HG03354 (cell line): ENCODE data around the gene LKAAEAR1.

Experiments
- ATAC-seq: cut with Tn5 transposase; IDR thresholded peaks from one replicate; pipeline ENCODE4 v1.9.1; 2021; ENCODE audit warnings: mild to moderate bottlenecking; ENCODE audit not compliant: unreplicated experiment, poor library complexity, severe bottlenecking

LKAAEAR1 gene

DNA sequence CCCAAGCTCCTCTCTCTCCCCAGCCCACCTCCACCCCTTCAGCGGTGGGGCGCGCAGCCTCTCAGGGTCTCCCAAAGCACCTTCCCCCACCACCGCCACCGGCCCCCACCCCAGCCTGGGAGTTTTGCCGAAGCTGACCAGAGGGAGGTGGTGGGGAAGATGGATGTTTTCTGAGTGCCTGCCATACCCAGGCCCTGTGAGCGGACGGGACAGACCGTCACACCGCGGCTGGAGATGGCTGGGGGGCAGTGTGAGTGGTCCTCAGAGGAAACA, 42.5 kb downstream of the LKAAEAR1 start:
- ATAC-seq, result no peak

DNA sequence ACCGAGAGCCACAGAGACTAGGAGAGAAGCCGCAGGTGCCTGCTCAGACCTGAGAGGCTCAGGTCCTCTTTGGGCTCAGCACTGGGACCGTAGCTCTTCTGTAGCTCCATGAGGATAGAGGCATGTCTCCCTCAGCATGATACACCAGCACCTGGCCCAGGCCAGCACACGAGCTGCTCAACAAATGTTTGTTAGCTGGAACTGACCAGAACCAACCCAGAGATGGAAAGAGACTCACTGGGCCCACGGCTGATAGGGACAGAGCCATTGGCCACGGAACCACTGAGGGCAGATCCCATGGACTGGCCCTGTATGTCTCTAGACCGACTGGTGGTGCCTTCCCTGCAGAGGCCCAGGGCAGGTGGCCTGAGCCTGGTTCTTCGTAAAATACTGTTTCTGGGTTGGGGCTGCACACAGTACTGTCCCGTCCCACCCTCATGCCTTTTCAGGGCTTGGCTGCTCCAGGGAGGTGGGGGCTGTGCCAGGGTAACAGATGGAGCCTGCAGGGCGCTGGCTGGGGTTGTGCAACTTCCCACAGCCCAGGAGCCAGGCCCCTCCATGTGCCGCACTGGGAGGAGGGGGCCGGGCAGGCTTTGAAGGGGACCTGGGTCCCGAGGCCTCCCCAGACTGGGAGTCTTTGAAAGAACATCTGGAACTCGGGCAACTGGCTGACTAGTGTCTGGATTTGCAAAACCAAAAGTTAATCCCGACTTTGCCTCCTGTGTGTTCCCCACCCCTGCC, 43.0 kb downstream of the LKAAEAR1 start:
- ATAC-seq, result no peak

DNA sequence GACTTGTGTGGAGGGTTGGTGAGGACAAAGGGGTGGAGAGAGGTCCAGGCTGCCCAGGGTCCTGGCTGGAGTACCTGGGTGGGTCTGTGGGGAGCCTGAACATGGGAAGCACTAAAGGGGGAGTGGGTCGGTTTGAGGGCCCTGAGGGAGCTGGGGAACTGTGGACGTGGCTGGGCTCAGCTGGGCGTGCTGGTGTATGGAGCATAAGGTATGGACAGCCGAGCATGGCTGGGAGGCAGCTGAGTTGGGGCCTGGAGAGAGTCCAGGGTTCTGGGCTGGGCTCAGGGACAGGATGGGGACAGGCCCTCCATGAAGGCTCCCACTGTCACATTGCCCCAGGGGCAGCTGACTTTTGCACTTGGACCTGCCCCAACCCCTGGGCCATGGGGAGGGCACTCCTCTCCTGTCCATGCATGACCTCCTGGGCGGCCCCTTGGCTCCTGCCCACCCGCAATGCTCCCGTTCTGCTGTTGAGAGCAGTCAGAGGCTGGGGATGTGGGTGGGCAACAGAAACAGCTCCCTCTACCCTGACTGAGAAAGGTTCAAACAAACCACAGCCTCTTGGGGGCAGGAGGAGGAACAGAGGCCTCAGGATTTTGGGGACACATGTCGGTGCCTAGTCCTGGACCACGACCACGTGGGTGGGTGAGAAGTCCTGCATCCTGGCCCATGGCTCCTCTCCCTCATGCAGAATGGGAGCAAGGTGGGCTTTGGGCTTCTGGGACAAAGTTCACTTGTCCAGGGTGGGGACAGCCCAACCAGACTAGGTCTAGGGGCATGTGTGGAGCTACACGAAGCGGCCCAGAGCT, 43.8 kb downstream of the LKAAEAR1 start:
- no peak for ATAC-seq

GRCh38 chr20:64039293-64040160, 44.7 kb downstream of the LKAAEAR1 start:
- ATAC-seq, result no peak

DNA sequence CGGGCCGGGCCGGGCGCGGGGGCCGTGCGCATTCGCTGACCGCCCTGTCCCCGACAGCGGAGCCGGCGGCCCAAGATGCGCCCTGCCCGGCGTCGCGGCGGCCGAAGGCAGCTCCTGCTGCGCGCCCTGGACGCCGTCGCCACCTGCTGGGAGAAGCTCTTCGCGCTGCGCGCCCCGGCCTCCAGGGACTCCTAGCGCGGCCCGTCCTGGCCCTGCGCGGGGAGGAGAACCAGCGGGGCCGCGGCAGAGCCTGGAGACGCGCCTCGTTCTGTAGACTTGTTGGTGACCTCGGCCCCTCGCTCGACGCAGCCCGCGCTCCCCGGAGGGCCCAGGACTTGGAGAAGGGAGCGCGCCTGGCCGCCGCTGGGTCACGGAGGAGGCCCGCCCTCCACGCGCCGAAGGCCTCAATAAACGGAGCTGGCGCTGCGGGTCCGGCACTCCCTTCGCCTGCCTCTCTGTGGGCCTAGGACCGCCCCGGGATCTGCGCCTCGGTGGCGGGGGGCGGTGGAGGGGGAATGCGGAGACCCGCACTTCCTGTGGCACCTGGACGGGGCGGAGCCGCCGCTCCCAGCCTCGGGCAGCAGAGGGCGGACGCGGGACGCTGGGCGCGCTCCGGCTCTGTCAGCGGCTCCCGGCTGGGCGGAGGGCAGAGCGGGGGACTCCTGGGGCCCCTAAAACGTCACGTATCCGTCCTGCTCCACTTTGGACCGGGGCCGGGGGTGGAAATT, 45.5 kb downstream of the LKAAEAR1 start:
- no peak for ATAC-seq

DNA sequence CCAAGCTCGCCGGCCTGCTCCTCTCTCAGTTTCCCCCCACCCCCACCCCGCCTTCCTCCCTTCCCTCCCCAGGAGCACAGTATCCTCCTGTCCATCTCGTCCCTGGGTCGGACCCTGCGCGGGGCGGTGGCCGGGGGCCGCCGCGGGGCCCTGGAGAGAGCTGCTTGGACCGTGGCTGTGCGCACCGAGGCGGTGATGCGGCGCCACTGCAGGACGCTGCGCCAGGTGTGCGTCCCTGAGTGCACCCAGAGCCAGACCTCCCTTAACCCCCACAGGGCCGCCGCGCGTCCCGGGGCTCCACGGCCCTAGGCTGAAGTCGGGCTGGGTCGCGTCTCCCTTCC, 46.0 kb downstream of the LKAAEAR1 start:
- ATAC-seq, result no peak

DNA sequence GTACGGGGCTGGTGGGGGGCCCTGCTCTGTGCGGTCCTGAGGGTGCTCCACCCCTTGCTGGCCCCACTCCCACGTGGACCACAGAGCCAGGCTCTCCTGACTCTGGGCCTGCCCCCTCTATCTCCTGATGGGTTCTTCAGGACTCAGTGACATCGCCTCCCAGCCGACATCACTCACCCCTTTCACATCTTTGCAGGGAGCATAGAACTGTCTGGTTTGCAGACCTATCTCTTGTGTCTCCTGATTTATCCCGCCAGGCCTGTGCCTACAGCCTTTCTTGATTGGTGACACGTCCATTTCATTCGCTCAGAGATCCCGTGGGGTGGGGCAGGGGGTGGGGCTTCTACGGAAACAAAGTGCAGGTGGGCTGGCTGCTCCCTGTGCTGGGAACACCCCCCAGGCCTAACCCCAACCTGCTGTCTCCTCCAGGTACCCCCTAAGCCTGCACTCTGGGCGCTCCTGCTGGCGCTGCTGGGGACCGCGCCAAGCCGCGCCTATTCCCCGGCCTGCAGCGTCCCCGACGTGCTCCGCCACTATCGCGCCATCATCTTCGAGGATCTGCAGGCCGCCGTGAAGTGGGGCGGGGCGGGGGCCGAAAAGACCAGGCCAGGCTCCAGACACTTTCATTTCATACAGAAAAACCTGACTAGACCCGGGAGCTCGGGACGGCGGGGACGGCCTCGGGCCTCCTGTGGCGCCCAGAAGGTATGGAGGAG, 46.5 kb downstream of the LKAAEAR1 start:
- no peak for ATAC-seq

DNA sequence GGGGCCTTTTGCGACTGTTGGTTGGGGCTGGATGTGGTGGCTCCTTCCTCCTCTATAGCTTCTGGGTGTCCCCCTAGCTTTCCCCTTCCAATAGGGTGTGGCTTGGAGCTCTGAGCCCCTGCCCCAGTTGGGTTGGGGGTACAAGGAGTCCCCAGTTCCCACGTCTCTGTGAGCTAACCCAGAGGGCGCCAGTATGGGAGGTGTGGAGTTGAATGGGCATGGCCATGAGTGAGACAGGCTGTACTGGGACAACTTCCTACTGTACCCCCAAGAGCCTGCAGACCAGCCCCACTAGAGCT, 47.0 kb downstream of the LKAAEAR1 start:
- no peak for ATAC-seq

GRCh38 chr20:64036346-64037198, 47.6 kb downstream of the LKAAEAR1 start:
- ATAC-seq, result no peak

GRCh38 chr20:64035933-64036345, 48.3 kb downstream of the LKAAEAR1 start, which contains the start of gene C20orf204:
Gene C20orf204 (plus strand): TSS chr20:64036182. CDS start chr20:64036324, 142 bp downstream.
- ATAC-seq, result no peak

DNA sequence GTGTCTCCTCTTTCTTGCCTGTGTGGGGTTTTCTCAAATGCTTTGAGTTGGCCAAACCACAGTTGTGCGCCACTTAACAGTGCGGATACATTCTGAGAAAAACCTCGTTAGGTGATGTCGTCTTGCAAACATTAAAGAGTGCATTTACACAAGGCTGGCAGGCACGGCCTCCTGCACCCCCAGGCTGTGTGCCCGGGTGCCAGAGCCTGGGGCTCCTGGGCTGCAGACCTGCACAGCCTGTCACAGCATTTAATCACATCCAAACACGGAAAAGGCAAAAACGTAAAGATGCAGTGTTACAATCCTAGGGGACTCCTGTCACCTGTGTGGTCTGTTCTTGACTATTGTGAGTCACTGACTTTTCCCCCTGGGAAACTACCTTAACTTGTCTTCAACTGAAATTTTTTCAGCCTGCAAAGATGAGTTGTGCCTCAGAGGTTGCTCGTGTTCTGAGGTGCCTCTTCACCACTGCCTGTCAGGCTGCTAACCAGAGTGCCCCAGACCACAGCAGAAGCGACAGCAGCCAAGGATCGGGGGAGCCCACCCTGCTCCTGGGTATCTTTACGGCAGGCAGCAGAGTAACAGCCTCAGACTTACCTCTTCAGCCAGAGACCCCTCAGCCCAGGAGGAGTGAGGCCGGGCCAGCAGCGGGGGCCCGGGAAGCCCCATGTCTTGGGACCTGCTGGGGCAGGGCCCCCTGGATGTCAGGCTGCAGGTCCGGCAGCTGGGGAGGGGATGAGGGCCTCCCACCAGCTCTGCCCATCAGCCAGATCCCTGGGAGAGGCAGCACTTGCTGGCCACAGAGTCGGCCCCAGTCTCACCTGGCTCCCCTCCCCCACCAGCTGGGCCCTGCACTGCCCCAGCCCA, 48.9 kb downstream of the LKAAEAR1 start:
- ATAC-seq, result no peak

GRCh38 chr20:64033981-64034493, 50.2 kb downstream of the LKAAEAR1 start:
- no peak for ATAC-seq
